Parathyroid adenoma (tissue), 2 donors: Measurements from ENCODE around the gene TBC1D14.

Experiments
- H2AFZ ChIP-seq: fragments of 300-600 bp; sonication (generic); one replicate; pipeline ENCODE4 v1.7.0; 2017; ENCODE audit warnings: antibody characterized with exemption, mild to moderate bottlenecking
- H3K27ac ChIP-seq: fragments of 300-600 bp; sonication (generic); one replicate; pipeline ENCODE4 v1.7.0; 2017
- H3K27me3 ChIP-seq: fragments of 300-600 bp; sonication (generic); one replicate; pipeline ENCODE4 v1.7.0; 2017; ENCODE audit warnings: low read length; ENCODE audit not compliant: control insufficient read depth, insufficient read depth
- H3K36me3 ChIP-seq: fragments of 300-600 bp; sonication (generic); one replicate; pipeline ENCODE4 v1.7.0; 2017; ENCODE audit warnings: low read length; ENCODE audit not compliant: control insufficient read depth, insufficient read depth
- H3K4me1 ChIP-seq: fragments of 300-600 bp; sonication (generic); one replicate; pipeline ENCODE4 v1.7.0; 2017; ENCODE audit warnings: control low read depth
- H3K4me2 ChIP-seq: fragments of 300-600 bp; sonication (generic); one replicate; pipeline ENCODE4 v1.7.0; 2017; ENCODE audit warnings: low read length
- H3K4me3 ChIP-seq: fragments of 300-600 bp; sonication (generic); one replicate; pipeline ENCODE4 v1.7.0; 2017; ENCODE audit warnings: low read depth, low read length
- H3K79me2 ChIP-seq: fragments of 300-600 bp; sonication (generic); one replicate; pipeline ENCODE4 v1.7.0; 2017; ENCODE audit warnings: control low read depth
- H3K9ac ChIP-seq: fragments of 300-600 bp; sonication (generic); one replicate; pipeline ENCODE4 v1.7.0; 2017; ENCODE audit warnings: mild to moderate bottlenecking
- H3K9me3 ChIP-seq: fragments of 300-600 bp; sonication (generic); one replicate; pipeline ENCODE4 v1.7.0; 2017; ENCODE audit warnings: low read length; ENCODE audit not compliant: control insufficient read depth
- CTCF ChIP-seq: fragments of 300-600 bp; sonication (generic); IDR thresholded peaks from one replicate; pipeline ENCODE4 v1.7.0; 2017; ENCODE audit warnings: antibody characterized with exemption, mild to moderate bottlenecking
- donor health status: primary hyperparathyroidism.

TBC1D14 gene

GRCh38 chr4:7034262-7035081 is 124.8 kb downstream of the TBC1D14 start:
- H3K27me3 ChIP-seq = no peaks in the 10 kb centered on the region
- H3K36me3 ChIP-seq = no peaks in the 10 kb centered on the region
- H3K4me3 ChIP-seq = no peak overlapping the region
- no peak for TF ChIP-seq CTCF
- H3K4me1 ChIP-seq = no peaks in the 10 kb centered on the region
- no peak overlapping the region for H3K27ac ChIP-seq
- no peak overlapping the region for H2AFZ ChIP-seq
- no peaks in the 10 kb centered on the region for H3K79me2 ChIP-seq
- H3K9me3 ChIP-seq = no peaks in the 10 kb centered on the region
- no peak overlapping the region for H3K9ac ChIP-seq
- H3K4me2 ChIP-seq = no peak overlapping the region

- Histone ChIP-seq H3K4me1 (no peaks in the 10 kb centered on the region), H3K9ac (no peak overlapping the region), H3K9me3 (no peaks in the 10 kb centered on the region), H2AFZ (no peak overlapping the region), H3K79me2 (no peaks in the 10 kb centered on the region), H3K27ac (no peak overlapping the region), H3K27me3 (no peaks in the 10 kb centered on the region), H3K36me3 (no peaks in the 10 kb centered on the region), H3K4me2 (no peak overlapping the region), H3K4me3 (no peak overlapping the region)
- no peak for TF ChIP-seq CTCF
These were observed 127.8 kb downstream of the TBC1D14 start for GRCh38 chr4:7037425-7037824.

GRCh38 chr4:7040765-7041164 is 131.1 kb downstream of the TBC1D14 start:
- no peaks in the 10 kb centered on the region for H3K36me3 ChIP-seq
- no peaks in the 10 kb centered on the region for H3K27me3 ChIP-seq
- H3K9ac ChIP-seq = no peak overlapping the region
- no peak overlapping the region for H3K4me3 ChIP-seq
- no peak overlapping the region for H2AFZ ChIP-seq
- peaks cover 3% of the 10 kb centered on the region for H3K4me1 ChIP-seq
- H3K27ac ChIP-seq = no peak overlapping the region
- H3K9me3 ChIP-seq = no peaks in the 10 kb centered on the region
- H3K79me2 ChIP-seq = peaks cover 20% of the 10 kb centered on the region
- no peak for TF ChIP-seq CTCF
- H3K4me2 ChIP-seq = no peak overlapping the region

- Histone ChIP-seq H3K27ac (no peak overlapping the region), H3K9me3 (no peaks in the 10 kb centered on the region), H3K4me1 (peaks cover 8% of the 10 kb centered on the region), H3K9ac (no peak overlapping the region), H3K4me2 (no peak overlapping the region), H2AFZ (no peak overlapping the region), H3K27me3 (no peaks in the 10 kb centered on the region), H3K79me2 (peaks cover 25% of the 10 kb centered on the region), H3K36me3 (no peaks in the 10 kb centered on the region), H3K4me3 (no peak overlapping the region)
- no peak for TF ChIP-seq CTCF
These were observed 131.6 kb downstream of the TBC1D14 start for GRCh38 chr4:7041246-7041645.
